ENCODE measurements around the gene IL1RAP.

The IL1RAP gene

GRCh38 chr3:190577225-190577624 lies 63.3 kb downstream of the IL1RAP start:
- H3K4me3 ChIP-seq (ENCODE audit: low read depth, low read length) = no peak overlapping the region
- no peak for TF ChIP-seq CTCF (IDR thresholded peaks at IDR 0.05; ENCODE audit: low read depth, low read length, missing control alignments)
- no peak for DNase-seq (ENCODE audit: low read depth)
- in situ Hi-C loops (cut with HindIII; ENCODE audit: low sequenced_read_pairs) = no loop called here

- no peak for DNase-seq (ENCODE audit: low read depth)
- in situ Hi-C loops (cut with HindIII; ENCODE audit: low sequenced_read_pairs) = no loop called here
- H3K4me3 ChIP-seq (ENCODE audit: low read depth, low read length) = no peak overlapping the region
- TF ChIP-seq CTCF (IDR thresholded peaks at IDR 0.05; ENCODE audit: low read depth, low read length, missing control alignments) = no peak
These were observed 65.7 kb downstream of the IL1RAP start for GRCh38 chr3:190579514-190580137.

GRCh38 chr3:190580417-190580816 lies 66.5 kb downstream of the IL1RAP start:
- TF ChIP-seq CTCF (IDR thresholded peaks at IDR 0.05; ENCODE audit: low read depth, low read length, missing control alignments) = no peak
- H3K4me3 ChIP-seq (ENCODE audit: low read depth, low read length) = no peak overlapping the region
- no peak for DNase-seq (ENCODE audit: low read depth)
- in situ Hi-C loops (cut with HindIII; ENCODE audit: low sequenced_read_pairs) = no loop called here

- TF ChIP-seq CTCF (IDR thresholded peaks at IDR 0.05; ENCODE audit: low read depth, low read length, missing control alignments) = no peak
- DNase-seq (ENCODE audit: low read depth) = no peak
- in situ Hi-C loops (cut with HindIII; ENCODE audit: low sequenced_read_pairs) = no loop called here
- H3K4me3 ChIP-seq (ENCODE audit: low read depth, low read length) = no peak overlapping the region
These were observed 67.2 kb downstream of the IL1RAP start for GRCh38 chr3:190581041-190581541.

- no peak overlapping the region for H3K4me3 ChIP-seq (ENCODE audit: low read depth, low read length)
- no peak for DNase-seq (ENCODE audit: low read depth)
- TF ChIP-seq CTCF (IDR thresholded peaks at IDR 0.05; ENCODE audit: low read depth, low read length, missing control alignments) = no peak
- in situ Hi-C loops (cut with HindIII; ENCODE audit: low sequenced_read_pairs) = no loop called here
These were observed 68.8 kb downstream of the IL1RAP start for GRCh38 chr3:190582667-190583066.

- no peak for TF ChIP-seq CTCF (IDR thresholded peaks at IDR 0.05; ENCODE audit: low read depth, low read length, missing control alignments)
- H3K4me3 ChIP-seq (ENCODE audit: low read depth, low read length) = no peak overlapping the region
- in situ Hi-C loops (cut with HindIII; ENCODE audit: low sequenced_read_pairs) = no loop called here
- no peak for DNase-seq (ENCODE audit: low read depth)
These were observed 72.1 kb downstream of the IL1RAP start for GRCh38 chr3:190585805-190586630.

Measured in astrocyte of the cerebellum (primary cell).